NCI-H2081 (cell line): Measurements from ENCODE around the gene RICTOR.

ENCODE experiments used
- DNase-seq, 2 experiments: peaks; one replicate each; lab custom pipeline; 2025; lab: John Stamatoyannopoulos, UW

RICTOR gene, protein sequence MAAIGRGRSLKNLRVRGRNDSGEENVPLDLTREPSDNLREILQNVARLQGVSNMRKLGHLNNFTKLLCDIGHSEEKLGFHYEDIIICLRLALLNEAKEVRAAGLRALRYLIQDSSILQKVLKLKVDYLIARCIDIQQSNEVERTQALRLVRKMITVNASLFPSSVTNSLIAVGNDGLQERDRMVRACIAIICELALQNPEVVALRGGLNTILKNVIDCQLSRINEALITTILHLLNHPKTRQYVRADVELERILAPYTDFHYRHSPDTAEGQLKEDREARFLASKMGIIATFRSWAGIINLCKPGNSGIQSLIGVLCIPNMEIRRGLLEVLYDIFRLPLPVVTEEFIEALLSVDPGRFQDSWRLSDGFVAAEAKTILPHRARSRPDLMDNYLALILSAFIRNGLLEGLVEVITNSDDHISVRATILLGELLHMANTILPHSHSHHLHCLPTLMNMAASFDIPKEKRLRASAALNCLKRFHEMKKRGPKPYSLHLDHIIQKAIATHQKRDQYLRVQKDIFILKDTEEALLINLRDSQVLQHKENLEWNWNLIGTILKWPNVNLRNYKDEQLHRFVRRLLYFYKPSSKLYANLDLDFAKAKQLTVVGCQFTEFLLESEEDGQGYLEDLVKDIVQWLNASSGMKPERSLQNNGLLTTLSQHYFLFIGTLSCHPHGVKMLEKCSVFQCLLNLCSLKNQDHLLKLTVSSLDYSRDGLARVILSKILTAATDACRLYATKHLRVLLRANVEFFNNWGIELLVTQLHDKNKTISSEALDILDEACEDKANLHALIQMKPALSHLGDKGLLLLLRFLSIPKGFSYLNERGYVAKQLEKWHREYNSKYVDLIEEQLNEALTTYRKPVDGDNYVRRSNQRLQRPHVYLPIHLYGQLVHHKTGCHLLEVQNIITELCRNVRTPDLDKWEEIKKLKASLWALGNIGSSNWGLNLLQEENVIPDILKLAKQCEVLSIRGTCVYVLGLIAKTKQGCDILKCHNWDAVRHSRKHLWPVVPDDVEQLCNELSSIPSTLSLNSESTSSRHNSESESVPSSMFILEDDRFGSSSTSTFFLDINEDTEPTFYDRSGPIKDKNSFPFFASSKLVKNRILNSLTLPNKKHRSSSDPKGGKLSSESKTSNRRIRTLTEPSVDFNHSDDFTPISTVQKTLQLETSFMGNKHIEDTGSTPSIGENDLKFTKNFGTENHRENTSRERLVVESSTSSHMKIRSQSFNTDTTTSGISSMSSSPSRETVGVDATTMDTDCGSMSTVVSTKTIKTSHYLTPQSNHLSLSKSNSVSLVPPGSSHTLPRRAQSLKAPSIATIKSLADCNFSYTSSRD (N-terminal part only)

DNA sequence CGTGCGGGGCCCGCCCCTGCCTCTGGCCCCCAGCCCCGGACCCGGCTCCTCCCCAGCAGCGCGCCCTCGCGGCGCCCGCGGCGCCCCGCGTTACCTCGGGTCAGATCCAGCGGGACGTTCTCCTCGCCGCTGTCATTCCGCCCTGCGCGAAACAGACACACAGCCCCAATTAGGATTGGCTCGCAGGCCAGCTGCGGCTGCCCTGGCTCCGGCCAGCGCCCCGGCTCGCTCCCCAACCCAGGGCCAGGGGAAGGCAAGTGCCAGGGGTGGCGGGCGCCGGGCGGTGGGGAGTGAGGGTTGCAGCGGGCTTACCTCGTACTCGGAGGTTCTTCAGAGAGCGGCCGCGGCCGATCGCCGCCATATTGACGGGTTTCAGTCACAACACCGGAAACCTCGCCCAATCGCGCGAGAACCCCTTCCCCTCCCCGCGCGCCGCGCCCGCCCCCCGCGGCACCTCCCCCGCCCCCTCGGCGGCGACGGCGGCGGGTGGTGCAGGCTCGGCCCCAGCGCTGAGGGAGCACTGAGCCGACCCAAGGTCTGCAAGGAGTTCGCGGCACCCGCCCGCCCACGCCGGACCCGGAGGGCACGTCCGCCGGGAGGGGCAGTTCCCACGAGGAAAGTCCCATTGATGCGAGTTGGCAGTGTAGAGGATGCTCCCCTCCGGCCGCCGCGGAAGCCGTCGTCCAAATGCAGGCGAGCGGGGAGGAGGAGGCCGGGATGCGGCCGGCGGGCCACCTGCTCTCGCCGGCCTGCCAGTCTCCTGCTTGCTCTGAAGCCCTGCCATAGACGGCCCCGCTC, at the start of gene RICTOR:
RICTOR (minus strand) TSS at position 383 of the 798 bp plus-strand sequence; CDS start at position 361, 22 bp downstream.
- peak; percentile 95 for DNase-seq

DNA sequence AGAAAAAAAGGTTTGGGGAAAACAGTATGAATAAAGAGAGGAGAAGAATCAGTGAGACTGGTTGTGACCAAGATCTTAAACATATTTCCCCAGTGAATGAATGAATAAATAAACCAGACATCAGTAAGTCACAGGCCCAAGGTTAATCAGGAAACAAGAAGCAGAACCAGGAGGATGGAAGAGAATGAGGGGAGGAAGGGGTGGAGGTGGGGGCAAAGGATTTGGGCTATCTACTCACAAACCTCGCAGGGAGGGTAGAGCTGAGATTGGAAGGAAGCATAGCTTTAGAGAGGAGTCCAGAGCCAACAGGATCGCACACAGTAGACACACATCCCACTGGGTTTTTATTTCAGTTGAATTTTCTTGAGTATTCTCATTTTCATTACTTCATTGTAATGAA, 47.7 kb upstream of the RICTOR start:
- no peak for DNase-seq

- DNase-seq: no peak
These were observed 47.1 kb upstream of the RICTOR start for GRCh38 chr5:39121315-39121714.

GRCh38 chr5:39120052-39120420, 45.8 kb upstream of the RICTOR start:
- DNase-seq: no peak

DNA sequence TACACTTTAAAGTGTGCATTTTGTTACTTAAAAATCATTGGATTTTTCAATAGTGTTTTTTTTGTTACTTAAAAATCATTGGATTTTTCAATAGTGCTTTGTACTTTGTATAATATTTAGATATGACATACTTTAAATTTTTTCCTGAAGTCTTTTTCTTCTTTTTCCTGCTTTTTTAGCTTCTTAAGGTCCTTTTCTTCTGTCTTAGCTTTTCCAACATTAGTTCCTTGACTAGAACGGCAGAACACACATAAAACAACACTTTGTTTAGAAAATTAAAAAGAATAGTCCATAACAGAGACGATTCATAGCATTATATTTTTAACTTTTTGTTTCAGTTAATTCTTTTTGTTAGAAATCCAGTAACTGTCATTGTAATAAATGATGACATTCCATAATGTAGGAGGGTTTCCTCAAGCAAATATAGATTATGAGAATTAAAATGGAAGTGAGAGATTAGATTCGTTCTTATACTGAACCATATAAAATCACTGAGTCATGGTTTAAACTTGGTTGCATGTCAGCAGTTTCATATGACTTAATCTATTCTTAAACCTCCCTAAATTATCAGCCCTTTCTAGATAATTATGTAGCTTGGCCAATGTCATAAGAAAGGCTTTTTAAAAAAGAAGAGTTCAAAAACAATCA, 45.3 kb upstream of the RICTOR start:
- DNase-seq: no peak

- no peak for DNase-seq
These were observed 44.4 kb upstream of the RICTOR start for GRCh38 chr5:39118638-39119037.

DNA sequence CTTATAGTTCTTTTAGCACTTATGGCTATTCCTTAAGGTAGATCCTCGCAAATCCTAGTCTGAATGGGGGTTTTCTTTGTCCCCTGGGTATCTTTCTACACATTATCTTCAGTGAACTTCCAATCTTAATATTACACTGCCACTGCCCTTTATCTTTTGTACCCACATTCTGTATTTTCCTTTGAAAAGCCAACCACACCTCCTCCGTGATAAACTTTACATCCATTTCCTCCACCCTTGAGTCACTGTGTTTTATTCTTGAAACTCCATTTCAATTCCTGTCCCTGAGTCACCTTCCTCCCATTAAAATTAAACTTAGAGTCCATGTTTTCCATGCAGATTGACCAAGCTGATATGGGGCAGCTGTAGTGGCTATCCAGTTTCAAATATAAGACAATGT, 43.2 kb upstream of the RICTOR start:
- no peak for DNase-seq

- no peak for DNase-seq
These were observed 42.4 kb upstream of the RICTOR start for GRCh38 chr5:39116344-39117170.

- no peak for DNase-seq
These were observed 41.6 kb upstream of the RICTOR start for GRCh38 chr5:39115644-39116343.

- DNase-seq: no peak
These were observed 40.0 kb upstream of the RICTOR start for GRCh38 chr5:39114155-39114554.

DNA sequence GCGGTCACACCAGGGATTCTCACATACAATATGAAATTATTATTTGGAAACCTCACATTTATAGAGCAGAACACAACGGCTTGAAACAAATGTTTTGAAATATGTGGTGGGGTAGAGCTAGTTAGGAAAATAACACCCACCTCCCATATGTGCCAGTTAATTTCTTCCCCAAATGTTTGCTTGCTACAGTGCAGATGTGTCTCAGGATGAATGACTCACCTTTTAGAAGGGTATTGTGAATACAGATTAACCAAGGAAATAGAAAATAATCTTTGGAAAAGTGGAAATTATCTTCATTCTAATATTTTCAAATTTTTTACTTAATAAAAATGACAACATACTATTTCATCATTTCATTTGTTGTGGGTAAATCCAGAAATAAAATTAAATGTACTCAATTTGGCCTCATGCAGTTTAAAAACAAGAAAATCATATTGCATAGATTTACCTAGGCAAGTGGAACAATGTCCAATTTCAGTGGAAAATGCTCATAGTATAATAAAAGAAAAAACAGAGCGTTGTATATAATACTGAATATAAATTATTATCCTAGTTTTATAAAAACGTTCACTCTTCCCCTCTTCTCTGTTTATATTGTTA, 39.3 kb upstream of the RICTOR start:
- no peak for DNase-seq

DNA sequence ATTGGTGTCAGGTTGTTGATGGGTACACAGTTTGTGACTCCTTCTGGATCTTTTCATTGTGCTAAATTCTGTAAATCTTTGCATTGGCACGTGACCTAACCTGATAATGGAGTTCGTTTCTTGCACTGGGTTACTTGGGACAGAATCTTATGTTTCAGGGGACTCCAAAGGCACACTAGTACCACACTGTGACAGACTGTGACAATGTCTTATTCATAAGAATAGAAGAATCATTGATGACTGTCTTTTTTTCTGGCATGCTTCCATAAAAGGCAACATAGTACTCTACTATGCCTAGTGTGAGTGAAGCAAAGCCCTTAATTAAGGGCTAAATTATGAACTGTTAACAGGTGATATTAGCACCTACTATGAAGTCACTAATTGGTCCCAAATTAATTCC, 35.4 kb upstream of the RICTOR start:
- no peak for DNase-seq

GRCh38 chr5:39108987-39109386, 34.8 kb upstream of the RICTOR start:
- no peak for DNase-seq

DNA sequence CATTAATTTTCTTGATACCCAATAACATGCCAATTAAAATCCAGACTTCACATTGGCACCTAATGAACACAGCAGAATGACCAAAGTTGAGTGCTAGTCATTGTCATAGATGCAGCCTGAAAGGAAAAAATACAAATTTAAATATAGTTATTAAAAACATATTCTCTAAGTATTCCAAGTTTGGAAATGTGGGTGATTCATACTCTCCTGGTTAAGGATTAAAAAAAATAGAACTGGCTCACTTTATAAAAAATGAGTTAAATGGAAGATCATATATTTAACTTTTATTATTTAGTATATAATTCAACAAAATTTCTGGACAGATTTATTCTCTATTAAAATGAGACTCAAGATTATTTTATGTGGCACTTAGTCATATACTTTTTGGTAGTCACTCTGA, 33.2 kb upstream of the RICTOR start:
- DNase-seq: no peak

DNA sequence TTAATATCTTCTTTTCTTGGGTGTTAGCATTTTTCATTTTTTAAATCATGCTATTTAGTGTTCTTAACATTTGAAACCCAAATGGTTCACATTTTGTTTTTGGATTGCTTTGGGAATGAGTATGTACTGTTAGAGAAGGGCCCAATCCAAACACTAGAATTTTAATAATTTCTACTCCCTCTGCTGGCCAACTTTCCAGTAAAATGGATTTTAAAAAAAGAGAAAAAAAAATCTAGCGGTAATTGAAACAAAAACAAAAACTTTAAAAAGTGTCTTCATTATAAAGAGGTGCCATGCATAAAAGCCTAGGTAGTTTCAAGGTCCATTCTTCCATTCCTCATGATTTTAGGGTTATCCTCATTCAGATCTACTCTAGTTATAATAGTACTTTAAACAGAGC, 32.1 kb upstream of the RICTOR start:
- no peak for DNase-seq

- no peak for DNase-seq
These were observed 30.0 kb upstream of the RICTOR start for GRCh38 chr5:39104221-39104620.

DNA sequence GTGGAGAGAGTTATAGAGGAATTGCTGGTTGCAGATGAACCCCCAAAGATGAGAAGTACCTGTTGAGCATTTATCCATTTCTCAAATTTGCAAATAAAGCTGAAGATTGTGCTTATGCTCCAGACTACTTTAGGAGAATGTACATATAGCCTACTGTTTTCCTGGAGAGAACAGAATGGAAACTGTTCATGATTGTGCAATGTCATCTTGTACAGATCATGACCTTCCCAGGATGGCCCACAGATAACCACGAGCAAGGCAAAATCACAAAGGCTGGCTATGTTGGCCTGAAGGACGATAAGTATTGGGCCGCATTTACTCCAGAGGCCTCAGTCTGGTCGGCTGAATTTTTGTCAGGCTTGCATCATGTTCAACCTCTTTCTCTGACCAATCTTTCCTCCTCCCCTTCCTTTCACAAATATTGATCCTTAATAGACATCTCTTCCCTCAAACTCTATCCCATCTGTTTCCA, 28.5 kb upstream of the RICTOR start:
- no peak for DNase-seq

GRCh38 chr5:39100851-39101396, 26.7 kb upstream of the RICTOR start:
- peak in 1 of 2 experiments; percentile 38 for DNase-seq
